ENCODE measurements around the gene ZNF669. TPM values are rescaled to one million over a fixed set of nuclear protein-coding genes. Genes with fewer than 3 reads are reported as not detected.
A peak's percentile ranks its signal among the peaks of the same experiment; 100 is the strongest.

Gene ZNF669
- polyA plus RNA-seq, 1 of the 3 experiments (the other 2 are of a cell fraction), result 3.3 TPM

GRCh38 chr1:247084771-247085170 lies 19.4 kb downstream of the ZNF669 start:
- Histone ChIP-seq H3K9me2 (no peaks in the 10 kb centered on the region), H3K36me3 (replicated peaks in 1 of 2; ENCODE audit: control insufficient read depth in 1 of 2, insufficient read depth in 2 of 2, low read length in 1 of 2) (no peaks in the 10 kb centered on the region), H3K79me2 (ENCODE audit: insufficient read depth) (no peaks in the 10 kb centered on the region), H3K27me3 (ENCODE audit: insufficient read depth) (no peaks in the 10 kb centered on the region), H3K27ac (ENCODE audit: low read depth in 2 of 2, low read length in 1 of 2) (no peak overlapping the region), H3K4me3 (ENCODE audit: low read depth in 2 of 2, low read length in 1 of 2) (no peak overlapping the region), H3K4me1 (ENCODE audit: control insufficient read depth in 1 of 2, insufficient read depth in 2 of 2, low read depth in 1 of 2, low read length in 1 of 2) (no peaks in the 10 kb centered on the region), H3K4me2 (no peak overlapping the region), H2AFZ (ENCODE audit: low read depth) (no peak overlapping the region), H4K20me1 (ENCODE audit: insufficient read depth) (no peaks in the 10 kb centered on the region), H3F3A (replicated peaks; ENCODE audit: insufficient read depth) (no peaks in the 10 kb centered on the region), H3K9ac (no peak overlapping the region), H3K9me3 (no peaks in the 10 kb centered on the region)
- ChIA-PET POLR2A (no interaction called here), CTCF (no interaction called here)
- TF ChIP-seq ELF1 (IDR thresholded peaks at IDR 0.05), result no peak
- TF ChIP-seq PBX3 (IDR thresholded peaks at IDR 0.05), result no peak
- no peak for TF ChIP-seq RXRA (IDR thresholded peaks at IDR 0.05; ENCODE audit: borderline replicate concordance, low read depth)
- TF ChIP-seq NFIC (IDR thresholded peaks at IDR 0.05; ENCODE audit: borderline replicate concordance), result no peak
- TF ChIP-seq GABPA (IDR thresholded peaks at IDR 0.05; ENCODE audit: low read depth), result no peak
- no peak for TF ChIP-seq FOSL2 (IDR thresholded peaks at IDR 0.05; ENCODE audit: borderline replicate concordance, low read depth)
- no peak for TF ChIP-seq RCOR1 (IDR thresholded peaks at IDR 0.05; ENCODE audit: low read length)
- no peak for TF ChIP-seq TEAD4 (IDR thresholded peaks at IDR 0.05; ENCODE audit: borderline replicate concordance, insufficient read depth)
- TF ChIP-seq POLR2AphosphoS5 (IDR thresholded peaks at IDR 0.05; ENCODE audit: low read depth, low read length), result no peak
- no peak for TF ChIP-seq EP300 (IDR thresholded peaks at IDR 0.05; ENCODE audit: borderline replicate concordance in 1 of 2, low read depth in 1 of 2, low read length in 1 of 2)
- no peak for TF ChIP-seq MEF2A (IDR thresholded peaks at IDR 0.05; ENCODE audit: borderline replicate concordance, low read depth)
- no peak for TF ChIP-seq USF1 (IDR thresholded peaks at IDR 0.05; ENCODE audit: borderline replicate concordance, low read depth)
- no peak for TF ChIP-seq YY1 (IDR thresholded peaks at IDR 0.05; ENCODE audit: low read depth)
- no peak for TF ChIP-seq FOXJ3 (CRISPR knock-in tag; IDR thresholded peaks at IDR 0.05)
- TF ChIP-seq JUND (IDR thresholded peaks at IDR 0.05), result no peak
- no peak for TF ChIP-seq CHD2 (IDR thresholded peaks at IDR 0.05; ENCODE audit: low read length, partially characterized antibody)
- WGBS (ENCODE audit: low lambda C conversion rate), result 47% methylated on average over 8 of the region's 8 CpGs
- DNase-seq, result no peak

GRCh38 chr1:247079141-247079874 lies 24.8 kb downstream of the ZNF669 start:
- POLR2A ChIA-PET, result interaction anchor here (0.6 to 1.6 kb wide), 4 partner anchors 19 to 249 kb away, joined by 3 to 6 read pairs (median 3); no protein-coding TSS in a partner anchor
- CTCF ChIA-PET, result interaction anchor here (0.8 to 3.1 kb wide), 5 partner anchors 10 to 172 kb away, joined by 3 to 13 read pairs (median 4); no protein-coding TSS in a partner anchor
- H3K4me1 ChIP-seq (ENCODE audit: control insufficient read depth in 1 of 2, insufficient read depth in 2 of 2, low read depth in 1 of 2, low read length in 1 of 2), result peaks cover 0 to 2% of the 10 kb centered on the region in 2 experiments; a peak in 2 of 4 replicates
- no peaks in the 10 kb centered on the region for H4K20me1 ChIP-seq (ENCODE audit: insufficient read depth)
- peaks cover 0 to 4% of the 10 kb centered on the region in 2 experiments for H3K36me3 ChIP-seq (replicated peaks in 1 of 2; ENCODE audit: control insufficient read depth in 1 of 2, insufficient read depth in 2 of 2, low read length in 1 of 2)
- H2AFZ ChIP-seq (ENCODE audit: low read depth), result peak overlapping the region; percentile 82; the same call in 1 of the 2 replicates
- no peak for TF ChIP-seq MEF2A (IDR thresholded peaks at IDR 0.05; ENCODE audit: borderline replicate concordance, low read depth)
- peaks cover 35% of the 10 kb centered on the region for H3K79me2 ChIP-seq (ENCODE audit: insufficient read depth)
- H3K27me3 ChIP-seq (ENCODE audit: insufficient read depth), result no peaks in the 10 kb centered on the region
- H3F3A ChIP-seq (replicated peaks; ENCODE audit: insufficient read depth), result no peaks in the 10 kb centered on the region
- H3K27ac ChIP-seq (ENCODE audit: low read depth in 2 of 2, low read length in 1 of 2), result peak overlapping the region in 1 of 2 experiments; percentile 47; a peak in 1 of 4 replicates
- no peaks in the 10 kb centered on the region for H3K9me2 ChIP-seq
- no peak overlapping the region for H3K9ac ChIP-seq
- H3K4me2 ChIP-seq, result peak overlapping the region; percentile 81; the same call in 1 of the 2 replicates
- no peaks in the 10 kb centered on the region for H3K9me3 ChIP-seq
- WGBS (ENCODE audit: low lambda C conversion rate), result 78% methylated on average over 23 of the region's 23 CpGs
- DNase-seq, result no peak
- H3K4me3 ChIP-seq (ENCODE audit: low read depth in 2 of 2, low read length in 1 of 2), result peak overlapping the region in 1 of 2 experiments; percentile 86; a peak in 2 of 4 replicates

Measured in SK-N-SH (cell line).